Psoas muscle (tissue), 8 donors: ENCODE measurements around the gene NOMO2. TPM values are rescaled to one million over a fixed set of nuclear protein-coding genes. Genes with fewer than 3 reads are reported as not detected.
"Not testable (repeated sequence)": the region's sequence is repeated elsewhere in the genome, so short reads cannot be mapped to it uniquely, and the experiment has no call there.

Experiments
- ATAC-seq, 4 donors: fragments of 200-7000 bp; cut with Tn5 transposase; one replicate each; pipeline ENCODE4 v1.9.1; 2020; ENCODE audit warnings: moderate library complexity in 3 of 4, mild to moderate bottlenecking in 2 of 4
- DNase-seq, 2 donors: peaks; one replicate each; pipeline ENCODE4 v3.0.0-alpha.2; 2020
- H3K27ac ChIP-seq: fragments of 200-600 bp; one replicate; pipeline ENCODE4 v1.8.0; 2022
- H3K27me3 ChIP-seq, 3 donors: fragments of 200-600 bp in 1 of 3; one replicate each; pipeline versions ENCODE4 v1.6.1 to v1.8.0; 2013 to 2022; ENCODE audit warnings: low read length in 2 of 3, mild to moderate bottlenecking in 2 of 3, moderate library complexity in 1 of 3; ENCODE audit not compliant: insufficient read depth in 3 of 3
- H3K36me3 ChIP-seq, 2 donors: fragments of 200-600 bp in 1 of 2; one replicate each; pipeline versions ENCODE4 v1.6.1 to v1.8.0; 2013 to 2022; ENCODE audit warnings: low read depth in 1 of 2, mild to moderate bottlenecking in 1 of 2, moderate library complexity in 1 of 2; ENCODE audit not compliant: insufficient read depth in 1 of 2
- H3K4me1 ChIP-seq: fragments of 200-600 bp; one replicate; pipeline ENCODE4 v1.8.0; 2022
- H3K4me3 ChIP-seq: fragments of 200-600 bp; one replicate; pipeline ENCODE4 v1.8.0; 2022; ENCODE audit warnings: mild to moderate bottlenecking
- H3K9me3 ChIP-seq: fragments of 200-600 bp; one replicate; pipeline ENCODE4 v1.8.0; 2022
- WGBS, 3 donors: extraction: QIAGEN DNeasy Blood & Tissue Kit; methylation state at CpG; one replicate each; pipeline versions ENCODE4 v1.1.6 to v1.1.7; 2013; 5-methylcytosine and 5-hydroxymethylcytosine counted together
- intact Hi-C, 2 donors: fragments of 100-400 bp; cut with DNase I; formaldehyde crosslinking; loops; one replicate each; pipeline versions ENCODE4 v1.11.0 to v1.14.2; 2022
- polyA plus RNA-seq, 3 donors: library from polyadenylated mRNA; stranded (reverse); fragments of 200-250 nt; gene quantifications; one replicate each; pipeline ENCODE4 v1.2.3, GENCODE V29; 2013
- total RNA-seq, 4 donors: library from RNA; stranded (reverse); fragmentation: NEBNext Ultra II Directional in 2 of 4; extraction: Animal tissue kit (Norgen Biotek cat#: 25700) in 2 of 4; gene quantifications; one replicate each; pipeline versions ENCODE4 v1.2.1 to v1.2.4, GENCODE V29; 2021 to 2023
- donor health status: healthy with polysubstance abuse.
- donor health status: DM: no; HTN: no; CAD: no; lungs with moderate emphysema.
- donor health status: Bipolar disorder and iron deficiency.
- donor health status: healthy.
- donor health status: DM: yes; HTN: yes; CAD: no.
- donor health status: DM: no; HTN: no; CAD: no.
- donor health status: DM: no; HTN: no; CAD: no.
- donor health status: DM: yes; HTN: yes; CAD: no.

The NOMO2 gene
- total and polyA plus RNA-seq, 7 donors, result 51.4 to 138 (median 89.4) TPM

GRCh38 chr16:18575298-18575917 lies 13.5 kb upstream of the NOMO2 start:
- not testable (repeated sequence) for ATAC-seq, H3K36me3 ChIP-seq

GRCh38 chr16:18573887-18574286 lies 12.0 kb upstream of the NOMO2 start:
- WGBS, 3 donors, result 85 to 100% (median 93%) methylated on average over 2 of the region's 7 CpGs
- ATAC-seq, H3K4me1 ChIP-seq, H3K27me3 ChIP-seq, H3K27ac ChIP-seq, H3K4me3 ChIP-seq, H3K36me3 ChIP-seq, intact Hi-C loops, DNase-seq, H3K9me3 ChIP-seq: not testable (repeated sequence)

More at GRCh38 chr16:18575298-18575917, 13.5 kb upstream of the NOMO2 start:
- H3K9me3 ChIP-seq, intact Hi-C loops, H3K4me1 ChIP-seq, H3K27me3 ChIP-seq, H3K4me3 ChIP-seq, H3K27ac ChIP-seq, DNase-seq: not testable (repeated sequence)
- 78 to 84% (median 79%) methylated on average over 8 to 9 of the region's 13 CpGs for WGBS, 3 donors

DNA sequence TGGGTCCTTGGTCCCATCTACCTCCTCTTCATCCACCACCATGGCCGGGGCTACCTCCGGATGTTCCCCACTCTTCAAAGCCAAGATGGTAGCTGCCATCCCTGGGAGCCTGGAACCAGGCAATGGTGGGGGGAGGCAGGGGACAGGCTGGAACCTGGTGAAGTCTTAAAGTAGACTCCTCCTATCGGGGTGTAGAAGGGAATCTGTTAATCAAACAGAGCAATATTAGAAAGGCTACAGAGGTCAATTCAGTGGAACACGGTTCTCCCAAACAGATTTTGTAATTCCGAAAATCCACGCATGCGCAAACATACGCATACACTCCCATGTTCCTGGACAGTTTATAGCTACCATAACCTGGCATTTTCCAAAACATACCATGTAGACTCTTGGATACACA lies 11.1 kb upstream of the NOMO2 start:
- H3K36me3 ChIP-seq, intact Hi-C loops, H3K9me3 ChIP-seq, H3K27me3 ChIP-seq, ATAC-seq, H3K4me3 ChIP-seq, H3K4me1 ChIP-seq, H3K27ac ChIP-seq, DNase-seq: not testable (repeated sequence)
- WGBS, 3 donors, result 92 to 96% (median 95%) methylated on average over 5 to 8 of the region's 8 CpGs

- H3K9me3 ChIP-seq, H3K4me3 ChIP-seq, H3K4me1 ChIP-seq, intact Hi-C loops, H3K36me3 ChIP-seq, DNase-seq, H3K27me3 ChIP-seq, H3K27ac ChIP-seq: not testable (repeated sequence)
- ATAC-seq, result peak in 2 of 4 donors; percentile 19 to 37
- 12 to 22% (median 13%) methylated on average over 5 to 8 of the region's 13 CpGs for WGBS, 3 donors
Observed at GRCh38 chr16:18571307-18571850, 9.5 kb upstream of the NOMO2 start.

DNA sequence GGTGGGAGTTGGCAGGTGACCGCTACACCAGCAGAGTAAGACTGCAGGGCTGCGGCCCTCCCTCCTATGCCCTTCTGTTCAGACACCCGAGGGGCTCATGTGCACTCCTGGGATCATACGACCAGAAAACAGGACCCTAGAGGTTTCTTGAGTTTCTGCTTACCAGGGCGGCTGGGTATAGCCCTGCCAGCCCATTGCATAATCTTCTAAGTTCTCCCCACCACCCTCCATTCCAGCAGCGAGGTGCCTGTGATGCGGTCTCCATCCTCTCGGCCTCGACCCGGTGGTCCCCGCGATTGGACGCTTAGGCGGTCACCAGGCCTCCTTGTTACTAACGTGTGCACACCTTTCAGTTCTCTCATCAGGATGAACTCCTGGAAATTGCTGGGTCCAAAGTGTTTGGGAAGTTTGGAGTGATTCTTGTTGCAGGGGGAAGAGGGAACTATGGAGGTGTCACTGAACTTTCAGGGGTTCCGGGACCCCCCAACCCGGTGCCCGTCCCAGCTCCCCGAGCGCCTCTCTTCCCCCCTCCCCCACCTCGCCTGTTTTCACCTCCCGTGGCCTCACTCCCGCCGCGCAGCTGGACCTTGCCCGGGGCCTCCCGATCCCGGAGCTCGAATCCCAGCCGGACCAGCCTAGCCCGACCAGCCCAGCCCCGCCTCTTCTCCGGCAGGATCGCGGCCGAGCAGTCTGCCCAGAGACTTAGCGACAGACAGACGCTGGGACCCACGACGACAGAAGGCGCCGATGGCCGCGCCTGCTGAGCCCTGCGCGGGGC lies 8.8 kb upstream of the NOMO2 start:
- 9 to 29% (median 11%) methylated on average over 8 to 26 of the region's 46 CpGs for WGBS, 3 donors
- DNase-seq, H3K4me3 ChIP-seq, intact Hi-C loops, H3K9me3 ChIP-seq, H3K4me1 ChIP-seq, H3K27me3 ChIP-seq, H3K27ac ChIP-seq, H3K36me3 ChIP-seq: not testable (repeated sequence)
- peak in 3 of 4 donors; percentile 47 to 67 (median 48) for ATAC-seq

- intact Hi-C loops, H3K9me3 ChIP-seq, H3K4me1 ChIP-seq, H3K36me3 ChIP-seq, H3K27me3 ChIP-seq, ATAC-seq, DNase-seq, H3K27ac ChIP-seq: not testable (repeated sequence)
- peak overlapping the region; percentile 64 for H3K4me3 ChIP-seq
- WGBS, 3 donors, result 43 to 61% (median 47%) methylated on average over 8 to 14 of the region's 16 CpGs
Observed at GRCh38 chr16:18560416-18561220, 1.3 kb downstream of the NOMO2 start.

- DNase-seq, H3K27me3 ChIP-seq, intact Hi-C loops, H3K9me3 ChIP-seq, H3K27ac ChIP-seq, H3K36me3 ChIP-seq, H3K4me3 ChIP-seq, H3K4me1 ChIP-seq: not testable (repeated sequence)
- peak in 1 of 4 donors; percentile 50 for ATAC-seq
- 36% methylated on average over 1 of the region's 5 CpGs; no CpG with 5 or more reads in 2 of the 3 donors for WGBS, 3 donors
Observed at GRCh38 chr16:18553671-18554070, 8.2 kb downstream of the NOMO2 start.

DNA sequence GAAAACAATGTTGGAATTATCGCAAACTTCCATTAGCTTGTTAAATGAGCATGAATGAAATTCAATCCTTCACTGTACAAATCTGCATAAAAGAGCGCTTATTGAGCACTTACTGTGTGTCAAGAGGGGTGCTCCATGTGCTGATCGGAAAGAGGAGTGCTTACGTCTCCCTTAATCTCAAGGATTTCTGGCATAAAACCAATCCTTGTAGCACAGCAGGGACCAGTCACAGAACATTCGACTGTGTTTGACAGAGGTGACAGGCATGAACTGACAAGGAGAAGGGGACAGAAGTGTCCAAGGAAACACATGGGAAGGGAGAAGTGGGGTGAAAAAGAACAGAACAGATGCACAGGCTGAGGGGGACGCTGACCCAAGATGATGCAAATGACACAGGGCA lies 14.5 kb downstream of the NOMO2 start:
- H3K27me3 ChIP-seq, DNase-seq, H3K36me3 ChIP-seq, H3K4me1 ChIP-seq, ATAC-seq, H3K4me3 ChIP-seq, intact Hi-C loops, H3K27ac ChIP-seq, H3K9me3 ChIP-seq: not testable (repeated sequence)
- WGBS, 3 donors, result 87 to 96% (median 88%) methylated on average over 4 to 5 of the region's 6 CpGs

DNA sequence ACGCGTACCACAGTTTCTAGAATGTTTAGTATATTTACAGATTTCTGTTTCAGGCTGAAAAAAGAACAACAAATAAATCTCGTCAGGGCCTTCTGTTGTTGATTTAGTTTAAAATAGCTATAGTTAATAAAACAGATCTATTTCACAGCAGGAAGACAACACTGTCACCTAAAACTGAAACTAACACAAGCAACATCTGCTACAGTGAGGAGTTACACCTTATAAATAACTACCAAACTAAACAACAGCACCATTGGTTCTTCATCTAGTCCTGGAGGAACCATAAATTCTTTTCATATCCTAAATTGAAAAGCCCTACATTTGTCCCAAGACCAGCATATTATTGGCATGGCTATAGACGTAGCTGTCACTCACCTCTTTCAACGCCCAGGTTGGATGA lies 15.0 kb downstream of the NOMO2 start:
- intact Hi-C loops, H3K27ac ChIP-seq, H3K4me1 ChIP-seq, H3K36me3 ChIP-seq, H3K9me3 ChIP-seq, H3K27me3 ChIP-seq, H3K4me3 ChIP-seq, ATAC-seq, DNase-seq: not testable (repeated sequence)
- WGBS, 3 donors, result no CpG with 5 or more reads among the region's 5 CpGs

DNA sequence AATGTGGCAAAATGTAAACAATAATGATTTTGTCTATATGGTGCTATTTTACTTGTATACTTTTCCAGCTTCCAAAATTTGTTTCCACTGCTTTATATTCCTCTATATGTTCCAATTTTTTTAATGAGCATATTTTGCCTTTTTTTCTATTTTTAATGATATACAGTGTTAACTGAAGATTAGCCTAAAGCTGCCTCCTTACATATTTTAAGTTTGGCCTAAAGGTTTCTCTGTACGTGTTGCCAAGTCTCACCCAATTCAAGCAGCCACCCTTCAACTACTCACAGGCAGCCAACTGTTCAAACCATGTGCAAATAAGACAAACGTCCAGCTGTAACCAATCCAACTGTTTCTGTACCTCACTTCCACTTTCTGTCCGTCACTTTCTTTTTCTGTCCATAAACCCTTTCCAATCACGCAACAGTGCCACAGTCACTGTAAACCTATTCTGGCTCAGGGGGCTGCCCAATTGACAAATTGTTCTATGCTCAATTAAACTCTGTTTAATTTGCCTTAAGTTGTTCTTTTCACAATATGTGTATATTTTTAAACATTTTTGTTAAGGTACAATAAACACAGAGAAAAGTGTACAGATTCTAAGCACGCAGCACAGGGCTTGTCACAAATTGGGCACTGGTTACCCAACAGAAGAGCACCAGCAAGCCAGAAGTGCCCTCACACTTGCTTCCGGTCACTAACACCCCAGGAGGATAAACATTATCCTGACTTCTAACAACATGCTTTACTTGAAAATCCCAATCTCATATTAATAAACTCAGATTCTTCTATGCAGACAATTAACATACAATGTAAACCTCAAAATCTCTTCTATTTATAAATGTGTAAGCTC lies 17.4 kb downstream of the NOMO2 start:
- WGBS, 3 donors, result 56 to 88% (median 60%) methylated on average over 4 to 5 of the region's 6 CpGs
- intact Hi-C loops, H3K4me1 ChIP-seq, H3K4me3 ChIP-seq, H3K36me3 ChIP-seq, H3K9me3 ChIP-seq, H3K27me3 ChIP-seq, DNase-seq: not testable (repeated sequence)
- peak; percentile 20 to 75 (median 60) for ATAC-seq
- peak overlapping the region; percentile 50 for H3K27ac ChIP-seq
